Uterus (tissue), 2 donors: ENCODE measurements around the gene C1orf21.

Experiments used
- POLR2A ChIP-seq, 2 donors: fragments of 450-650 bp; IDR thresholded peaks; one replicate each; pipeline ENCODE4 v1.6.1; 2016; ENCODE audit warnings: antibody characterized with exemption in 2 of 2, mild to moderate bottlenecking in 1 of 2, moderate library complexity in 1 of 2
- TF ChIP-seq, protein P1 (sequence below), 4 experiments: fragments of 200-600 bp in 2 of 4; fragments of 450-650 bp in 2 of 4; sonication (generic) in 2 of 4; IDR thresholded peaks; one replicate each; pipeline ENCODE4 v1.5.1; 2016 to 2019; ENCODE audit warnings: antibody characterized with exemption in 4 of 4, mild to moderate bottlenecking in 2 of 4, moderate library complexity in 1 of 4

GRCh38 chr1:184443201-184443600 lies 56.4 kb downstream of the C1orf21 start:
- TF ChIP-seq, protein P1, sequence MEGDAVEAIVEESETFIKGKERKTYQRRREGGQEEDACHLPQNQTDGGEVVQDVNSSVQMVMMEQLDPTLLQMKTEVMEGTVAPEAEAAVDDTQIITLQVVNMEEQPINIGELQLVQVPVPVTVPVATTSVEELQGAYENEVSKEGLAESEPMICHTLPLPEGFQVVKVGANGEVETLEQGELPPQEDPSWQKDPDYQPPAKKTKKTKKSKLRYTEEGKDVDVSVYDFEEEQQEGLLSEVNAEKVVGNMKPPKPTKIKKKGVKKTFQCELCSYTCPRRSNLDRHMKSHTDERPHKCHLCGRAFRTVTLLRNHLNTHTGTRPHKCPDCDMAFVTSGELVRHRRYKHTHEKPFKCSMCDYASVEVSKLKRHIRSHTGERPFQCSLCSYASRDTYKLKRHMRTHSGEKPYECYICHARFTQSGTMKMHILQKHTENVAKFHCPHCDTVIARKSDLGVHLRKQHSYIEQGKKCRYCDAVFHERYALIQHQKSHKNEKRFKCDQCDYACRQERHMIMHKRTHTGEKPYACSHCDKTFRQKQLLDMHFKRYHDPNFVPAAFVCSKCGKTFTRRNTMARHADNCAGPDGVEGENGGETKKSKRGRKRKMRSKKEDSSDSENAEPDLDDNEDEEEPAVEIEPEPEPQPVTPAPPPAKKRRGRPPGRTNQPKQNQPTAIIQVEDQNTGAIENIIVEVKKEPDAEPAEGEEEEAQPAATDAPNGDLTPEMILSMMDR (IDR thresholded peaks at IDR 0.05), result no peak
- TF ChIP-seq POLR2A (IDR thresholded peaks at IDR 0.05), result no peak
